Mesendoderm (in vitro differentiated cells): Measurements from ENCODE around the gene SH3GL3.

Source experiments
- DNase-seq: peaks from one replicate; pipeline ENCODE4 v3.0.0; 2013
- H2AK5ac ChIP-seq: 2 replicates; pipeline ENCODE4 v1.6.1; 2013; ENCODE audit warnings: low read length, inconsistent platforms
- H2BK120ac ChIP-seq: 2 replicates; pipeline ENCODE4 v1.6.1; 2013; ENCODE audit warnings: low read depth, mild to moderate bottlenecking, low read length, moderate library complexity, mixed read lengths
- H2BK15ac ChIP-seq: replicated peaks from 2 replicates; pipeline ENCODE4 v1.6.1; 2013; ENCODE audit warnings: low read depth, mild to moderate bottlenecking, moderate library complexity
- H2BK5ac ChIP-seq: 2 replicates; pipeline ENCODE4 v1.6.1; 2013; ENCODE audit warnings: low read length, inconsistent platforms
- H3K18ac ChIP-seq: 2 replicates; pipeline ENCODE4 v1.6.1; 2013; ENCODE audit warnings: mild to moderate bottlenecking, low read length, mixed read lengths
- H3K23ac ChIP-seq: one replicate; pipeline ENCODE4 v1.6.1; 2013; ENCODE audit warnings: low read length
- H3K27ac ChIP-seq: 2 replicates; pipeline ENCODE4 v1.5.1; 2013; ENCODE audit warnings: low read depth, mild to moderate bottlenecking, inconsistent platforms, low read length, moderate library complexity
- H3K27me3 ChIP-seq: 2 replicates; pipeline ENCODE4 v1.6.1; 2013; ENCODE audit warnings: low read length, control low read depth, mild to moderate bottlenecking, inconsistent platforms; ENCODE audit not compliant: insufficient read depth, poor library complexity
- H3K36me3 ChIP-seq: 2 replicates; pipeline ENCODE4 v1.6.1; 2013; ENCODE audit warnings: low read length, inconsistent platforms; ENCODE audit not compliant: control insufficient read depth, insufficient read depth
- H3K4ac ChIP-seq: one replicate; pipeline ENCODE4 v1.6.1; 2013; ENCODE audit warnings: low read depth, mild to moderate bottlenecking, low read length, moderate library complexity
- H3K4me1 ChIP-seq: 2 replicates; pipeline ENCODE4 v1.6.1; 2013; ENCODE audit warnings: low read depth, low read length, inconsistent platforms; ENCODE audit not compliant: control insufficient read depth
- H3K4me2 ChIP-seq: 2 replicates; pipeline ENCODE4 v1.6.1; 2013; ENCODE audit warnings: low read length
- H3K4me3 ChIP-seq: 2 replicates; pipeline ENCODE4 v1.5.1; 2013; ENCODE audit warnings: mild to moderate bottlenecking, low read length
- H3K56ac ChIP-seq: one replicate; pipeline ENCODE4 v1.6.1; 2013; ENCODE audit warnings: low read length
- H3K79me1 ChIP-seq: 2 replicates; pipeline ENCODE4 v1.6.1; 2013; ENCODE audit warnings: low read length, inconsistent platforms
- H3K79me2 ChIP-seq: 2 replicates; pipeline ENCODE4 v1.6.1; 2013; ENCODE audit warnings: mild to moderate bottlenecking, low read length; ENCODE audit not compliant: control insufficient read depth, insufficient read depth
- H3K9ac ChIP-seq: 2 replicates; pipeline ENCODE4 v1.6.1; 2013; ENCODE audit warnings: low read length, inconsistent platforms
- H4K5ac ChIP-seq: one replicate; pipeline ENCODE4 v1.6.1; 2013; ENCODE audit warnings: low read length
- H4K8ac ChIP-seq: one replicate; pipeline ENCODE4 v1.6.1; 2013; ENCODE audit warnings: low read depth, mild to moderate bottlenecking, control low read depth, low read length, moderate library complexity
- WGBS: extraction: QIAGEN DNeasy Blood & Tissue Kit; methylation state at CpG from one replicate; pipeline ENCODE4 v1.1.7; 2013; ENCODE audit warnings: low lambda C conversion rate, missing lambda C conversion rate; ENCODE audit not compliant: insufficient coverage; ENCODE audit errors: extremely low coverage; 5-methylcytosine and 5-hydroxymethylcytosine counted together

The SH3GL3 gene

DNA sequence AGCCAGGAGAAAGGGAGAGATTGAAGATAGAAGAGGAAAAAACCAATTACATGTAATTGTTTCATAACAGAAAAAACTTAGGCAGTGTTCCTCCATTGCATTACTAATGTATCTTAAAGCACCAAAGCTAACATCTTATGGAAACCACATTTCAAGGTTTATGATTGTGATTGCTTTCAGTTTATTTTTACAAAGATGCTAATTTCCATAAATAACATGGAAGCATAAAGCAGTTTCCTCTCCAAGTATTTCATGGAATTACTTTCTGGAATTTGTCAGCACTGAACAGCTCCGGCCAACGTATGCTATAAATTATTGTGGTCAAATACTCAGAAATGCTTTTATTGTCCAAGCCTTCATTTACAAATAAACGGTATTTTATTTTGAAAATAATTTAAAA, 218.3 kb downstream of the SH3GL3 start:
- no peaks in the 10 kb centered on the region for H3K27me3 ChIP-seq
- H3K79me2 ChIP-seq: no peaks in the 10 kb centered on the region
- no peak overlapping the region for H3K56ac ChIP-seq
- H3K79me1 ChIP-seq: no peaks in the 10 kb centered on the region
- H4K5ac ChIP-seq: no peak overlapping the region
- H2AK5ac ChIP-seq: no peak overlapping the region
- H3K27ac ChIP-seq: no peak overlapping the region
- no peak overlapping the region for H3K18ac ChIP-seq
- no peak overlapping the region for H2BK5ac ChIP-seq
- no peak overlapping the region for H3K9ac ChIP-seq
- no peak overlapping the region for H2BK15ac ChIP-seq
- DNase-seq: no peak
- H3K4me3 ChIP-seq: no peak overlapping the region
- H3K4me1 ChIP-seq: no peaks in the 10 kb centered on the region
- no peak overlapping the region for H4K8ac ChIP-seq
- no CpG with 5 or more reads among the region's 3 CpGs for WGBS
- no peak overlapping the region for H2BK120ac ChIP-seq
- no peak overlapping the region for H3K23ac ChIP-seq
- no peak overlapping the region for H3K4me2 ChIP-seq
- no peaks in the 10 kb centered on the region for H3K36me3 ChIP-seq
- H3K4ac ChIP-seq: no peak overlapping the region
